Sigmoid colon (tissue), 4 donors: ENCODE measurements around the gene USH2A.

ENCODE experiments used
- POLR2AphosphoS5 ChIP-seq, 4 donors: sonication (generic); formaldehyde crosslinking; IDR thresholded peaks; one replicate each; pipeline ENCODE4 v1.6.1; 2017; ENCODE audit warnings: antibody characterized with exemption in 4 of 4
- TF ChIP-seq, protein P1 (sequence below), 4 experiments: fragments of 450-650 bp in 3 of 4; fragments of 200-600 bp in 1 of 4; IDR thresholded peaks; one replicate each; pipeline ENCODE4 v1.5.1; 2016 to 2019; ENCODE audit warnings: antibody characterized with exemption in 4 of 4, mild to moderate bottlenecking in 3 of 4, moderate library complexity in 2 of 4

DNA sequence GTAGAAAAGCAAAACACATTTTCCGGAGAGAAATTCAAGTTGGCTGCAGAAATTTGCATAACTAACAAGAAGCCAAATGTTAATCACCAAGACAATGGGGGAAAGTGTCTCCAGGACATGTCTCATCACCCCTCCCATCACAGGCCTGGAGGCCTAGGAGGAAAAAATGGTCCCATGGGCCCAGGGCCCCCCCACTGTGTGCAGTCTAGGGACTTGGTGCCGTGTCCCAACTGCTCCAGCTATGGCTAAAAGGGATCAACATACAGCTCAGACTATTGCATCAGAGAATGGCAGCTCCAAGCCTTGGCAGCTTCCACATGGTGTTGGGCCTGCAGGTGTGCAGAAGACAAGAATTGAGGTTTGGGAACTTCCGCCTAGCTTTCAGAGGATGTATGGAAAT lies 138.2 kb downstream of the USH2A start:
- TF ChIP-seq, protein P1, sequence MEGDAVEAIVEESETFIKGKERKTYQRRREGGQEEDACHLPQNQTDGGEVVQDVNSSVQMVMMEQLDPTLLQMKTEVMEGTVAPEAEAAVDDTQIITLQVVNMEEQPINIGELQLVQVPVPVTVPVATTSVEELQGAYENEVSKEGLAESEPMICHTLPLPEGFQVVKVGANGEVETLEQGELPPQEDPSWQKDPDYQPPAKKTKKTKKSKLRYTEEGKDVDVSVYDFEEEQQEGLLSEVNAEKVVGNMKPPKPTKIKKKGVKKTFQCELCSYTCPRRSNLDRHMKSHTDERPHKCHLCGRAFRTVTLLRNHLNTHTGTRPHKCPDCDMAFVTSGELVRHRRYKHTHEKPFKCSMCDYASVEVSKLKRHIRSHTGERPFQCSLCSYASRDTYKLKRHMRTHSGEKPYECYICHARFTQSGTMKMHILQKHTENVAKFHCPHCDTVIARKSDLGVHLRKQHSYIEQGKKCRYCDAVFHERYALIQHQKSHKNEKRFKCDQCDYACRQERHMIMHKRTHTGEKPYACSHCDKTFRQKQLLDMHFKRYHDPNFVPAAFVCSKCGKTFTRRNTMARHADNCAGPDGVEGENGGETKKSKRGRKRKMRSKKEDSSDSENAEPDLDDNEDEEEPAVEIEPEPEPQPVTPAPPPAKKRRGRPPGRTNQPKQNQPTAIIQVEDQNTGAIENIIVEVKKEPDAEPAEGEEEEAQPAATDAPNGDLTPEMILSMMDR (IDR thresholded peaks at IDR 0.05) = no peak
- TF ChIP-seq POLR2AphosphoS5 (IDR thresholded peaks at IDR 0.05) = no peak
